OCI-LY1 (cell line): Measurements from ENCODE around the gene PAPSS2.

Source experiments
- EZH2 ChIP-seq: fragments of 200-600 bp; sonication (generic), shearing (Covaris generic); IDR thresholded peaks from 2 replicates; pipeline ENCODE4 v1.8.0; 2017; ENCODE audit warnings: borderline replicate concordance, mixed run types, mild to moderate bottlenecking, antibody characterized with exemption, low read length, moderate library complexity, mixed read lengths
- TF ChIP-seq, protein P1 (sequence below): fragments of 200-600 bp; sonication (generic), shearing (Covaris generic); IDR thresholded peaks from 2 replicates; pipeline ENCODE4 v1.5.1; 2017; ENCODE audit warnings: mild to moderate bottlenecking, antibody characterized with exemption, low read length, moderate library complexity, mixed read lengths

DNA sequence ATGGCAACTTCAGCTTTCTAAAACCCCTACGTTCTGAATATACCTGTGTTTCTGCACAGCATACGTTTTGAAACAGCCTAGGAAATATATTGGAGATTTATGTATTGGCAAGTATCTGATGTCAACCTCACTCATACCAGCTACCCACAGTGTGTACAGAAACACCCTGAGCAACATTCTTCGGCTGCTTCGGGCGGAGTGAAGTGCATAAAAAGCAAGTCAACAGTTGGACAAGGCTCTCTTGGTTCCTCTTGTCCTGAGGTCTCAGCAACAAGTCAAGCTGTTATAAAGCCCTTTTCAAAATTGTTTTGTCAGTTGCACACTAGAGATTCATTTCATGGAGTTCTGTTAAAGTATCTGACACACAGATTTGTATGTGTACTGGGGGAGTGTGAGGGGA is 40.0 kb upstream of the PAPSS2 start:
- TF ChIP-seq, protein P1, sequence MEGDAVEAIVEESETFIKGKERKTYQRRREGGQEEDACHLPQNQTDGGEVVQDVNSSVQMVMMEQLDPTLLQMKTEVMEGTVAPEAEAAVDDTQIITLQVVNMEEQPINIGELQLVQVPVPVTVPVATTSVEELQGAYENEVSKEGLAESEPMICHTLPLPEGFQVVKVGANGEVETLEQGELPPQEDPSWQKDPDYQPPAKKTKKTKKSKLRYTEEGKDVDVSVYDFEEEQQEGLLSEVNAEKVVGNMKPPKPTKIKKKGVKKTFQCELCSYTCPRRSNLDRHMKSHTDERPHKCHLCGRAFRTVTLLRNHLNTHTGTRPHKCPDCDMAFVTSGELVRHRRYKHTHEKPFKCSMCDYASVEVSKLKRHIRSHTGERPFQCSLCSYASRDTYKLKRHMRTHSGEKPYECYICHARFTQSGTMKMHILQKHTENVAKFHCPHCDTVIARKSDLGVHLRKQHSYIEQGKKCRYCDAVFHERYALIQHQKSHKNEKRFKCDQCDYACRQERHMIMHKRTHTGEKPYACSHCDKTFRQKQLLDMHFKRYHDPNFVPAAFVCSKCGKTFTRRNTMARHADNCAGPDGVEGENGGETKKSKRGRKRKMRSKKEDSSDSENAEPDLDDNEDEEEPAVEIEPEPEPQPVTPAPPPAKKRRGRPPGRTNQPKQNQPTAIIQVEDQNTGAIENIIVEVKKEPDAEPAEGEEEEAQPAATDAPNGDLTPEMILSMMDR = no peak
- no peak for TF ChIP-seq EZH2
